VCaP (cell line): ENCODE measurements around the gene PRPF18.
"Not testable (repeated sequence)": the region's sequence is repeated elsewhere in the genome, so short reads cannot be mapped to it uniquely, and the experiment has no call there.

Source experiments
- H3K27ac ChIP-seq: fragments of 450-650 bp; 2 replicates; pipeline ENCODE4 v1.5.1; 2017
- CTCF ChIP-seq: fragments of 450-650 bp; conservative IDR thresholded peaks from 2 replicates; pipeline ENCODE4 v1.5.1; 2017; ENCODE audit warnings: mild to moderate bottlenecking, moderate library complexity

PRPF18 gene

GRCh38 chr10:13586676-13587355 is at the start of gene PRPF18:
Gene PRPF18 (plus strand): TSS chr10:13586965. CDS start chr10:13587087, 122 bp downstream.
- peak within 1 kb of the TSS; percentile 68 for H3K27ac ChIP-seq
- TF ChIP-seq CTCF: peak; percentile 98

- not testable (repeated sequence) for H3K27ac ChIP-seq
Measured at GRCh38 chr10:13537985-13538384, 48.8 kb upstream of the PRPF18 start.

- TF ChIP-seq CTCF: no peak
- no peak overlapping the region for H3K27ac ChIP-seq
Measured at GRCh38 chr10:13542533-13542932, 44.2 kb upstream of the PRPF18 start.

GRCh38 chr10:13550802-13551201 is 36.0 kb upstream of the PRPF18 start:
- TF ChIP-seq CTCF: no peak
- H3K27ac ChIP-seq: no peak overlapping the region

- TF ChIP-seq CTCF: no peak
- peak overlapping the region; percentile 35 for H3K27ac ChIP-seq
Measured at GRCh38 chr10:13555884-13556510, 30.8 kb upstream of the PRPF18 start.

GRCh38 chr10:13559124-13559700 is 27.6 kb upstream of the PRPF18 start:
- no peak for TF ChIP-seq CTCF
- no peak overlapping the region for H3K27ac ChIP-seq

GRCh38 chr10:13560597-13560996 is 26.2 kb upstream of the PRPF18 start:
- no peak overlapping the region for H3K27ac ChIP-seq
- no peak for TF ChIP-seq CTCF
